A549 (cell line): ENCODE results near the gene ABCC4. TPM values are rescaled to one million over a fixed set of nuclear protein-coding genes. Genes with fewer than 3 reads are reported as not detected.

Source experiments
- ATAC-seq, 2 experiments: fragments of 200-7000 bp in 1 of 2; fragments of >200 bp in 1 of 2; cut with Nextera tagmentation in 1 of 2; cut with Tn5 transposase in 1 of 2; 3 replicates each; pipeline versions ENCODE4 v1.8.0 to v1.9.1; 2018 to 2020; ENCODE audit warnings: mild to moderate bottlenecking in 1 of 2, moderate library complexity in 1 of 2
- CTCF ChIA-PET: fragments of 300-600 bp; sonication (Branson Sonifier 250); formaldehyde crosslinking; extraction: SDS; loops from one replicate; lab custom pipeline; 2021; ENCODE audit warnings: antibody characterized with exemption, inconsistent platforms; lab: Yijun Ruan, JAX
- POLR2A ChIA-PET: fragments of 350-600 bp; formaldehyde crosslinking; extraction: SDS; loops from one replicate; lab custom pipeline; 2021; ENCODE audit warnings: antibody characterized with exemption, inconsistent platforms; lab: Yijun Ruan, JAX
- DNase-seq, 2 experiments: peaks; one replicate each; pipeline versions ENCODE4 v3.0.0 to v3.0.0-alpha.2; 2011 to 2016; ENCODE audit warnings: low read depth in 1 of 2, low spot score in 1 of 2
- FAIRE-seq: peaks from 2 replicates; lab custom pipeline; 2011; peaks lifted over from hg19 to GRCh38; lab: Jason Lieb, UNC
- H3K27ac ChIP-seq, 2 experiments: fragments of >200 bp; sonication (Bioruptor Twin); formaldehyde crosslinking; 3 replicates each; pipeline ENCODE4 v1.5.1; 2016 to 2017
- H3K4me1 ChIP-seq: fragments of >200 bp; sonication (Bioruptor Twin); formaldehyde crosslinking; 3 replicates; pipeline ENCODE4 v1.6.1; 2016
- H3K4me2 ChIP-seq: fragments of >200 bp; sonication (Bioruptor Twin); formaldehyde crosslinking; 3 replicates; pipeline ENCODE4 v1.6.1; 2016
- H3K4me3 ChIP-seq: fragments of >200 bp; sonication (Bioruptor Twin); formaldehyde crosslinking; 3 replicates; pipeline ENCODE4 v1.5.1; 2016
- H3K9me3 ChIP-seq: fragments of >200 bp; sonication (Bioruptor Twin); formaldehyde crosslinking; 3 replicates; pipeline ENCODE4 v1.6.1; 2016
- ATOH8 ChIP-seq: fragments of 250-450 bp; sonication (Bioruptor Pico); IDR thresholded peaks from 2 replicates; pipeline ENCODE4 v1.5.0; 2020; ENCODE audit warnings: low read depth, mild to moderate bottlenecking, moderate library complexity
- CBX2 ChIP-seq: fragments of 200-600 bp; sonication (generic); IDR thresholded peaks from 2 replicates; pipeline ENCODE4 v1.6.1; 2016; ENCODE audit warnings: low read depth, mild to moderate bottlenecking, borderline replicate concordance
- CBX8 ChIP-seq: fragments of 200-600 bp; sonication (generic); IDR thresholded peaks from 2 replicates; pipeline ENCODE4 v1.6.1; 2016
- CEBPB ChIP-seq, 2 experiments: fragments of >200 bp in 1 of 2; sonication (Bioruptor Twin) in 1 of 2; formaldehyde crosslinking in 1 of 2; IDR thresholded peaks; 2 replicates each; pipeline ENCODE4 v1.6.1; 2012 to 2016
- CHD2 ChIP-seq: fragments of 150-350 bp; IDR thresholded peaks from 2 replicates; pipeline ENCODE4 v1.6.1; 2014; ENCODE audit warnings: low read length; ENCODE audit not compliant: partially characterized antibody
- CHD4 ChIP-seq: fragments of 200-600 bp; sonication (generic); IDR thresholded peaks from 2 replicates; pipeline ENCODE4 v1.6.1; 2016; ENCODE audit warnings: antibody characterized with exemption, mild to moderate bottlenecking, borderline replicate concordance
- E2F6 ChIP-seq: IDR thresholded peaks from 2 replicates; pipeline ENCODE4 v1.6.1; 2012; ENCODE audit warnings: low read depth, borderline replicate concordance
- EHF ChIP-seq: fragments of 250-450 bp; sonication (Bioruptor Pico); IDR thresholded peaks from 2 replicates; pipeline ENCODE4 v1.5.0; 2020; ENCODE audit warnings: mild to moderate bottlenecking
- FOSB ChIP-seq: fragments of 250-450 bp; sonication (Bioruptor Pico); IDR thresholded peaks from 2 replicates; pipeline ENCODE4 v1.5.0; 2020; ENCODE audit warnings: mild to moderate bottlenecking, moderate library complexity
- FOSL2 ChIP-seq, 2 experiments: fragments of 450-650 bp in 1 of 2; fragments of >200 bp in 1 of 2; sonication (Bioruptor Twin) in 1 of 2; formaldehyde crosslinking; IDR thresholded peaks; 2 replicates each; pipeline versions ENCODE4 v1.5.0 to v1.6.1; 2016 to 2020; ENCODE audit warnings: mild to moderate bottlenecking in 1 of 2, moderate library complexity in 1 of 2
- HES2 ChIP-seq: fragments of >200 bp; sonication (Bioruptor Twin); formaldehyde crosslinking; IDR thresholded peaks from 2 replicates; pipeline ENCODE4 v1.6.1; 2016
- HEYL ChIP-seq: fragments of 250-450 bp; sonication (Bioruptor Pico); IDR thresholded peaks from 2 replicates; pipeline ENCODE4 v1.8.0; 2021; ENCODE audit warnings: mild to moderate bottlenecking, moderate library complexity
- HMGXB4 ChIP-seq: fragments of 250-450 bp; sonication (Bioruptor Pico); IDR thresholded peaks from 2 replicates; pipeline ENCODE4 v1.5.0; 2021; ENCODE audit warnings: mild to moderate bottlenecking, moderate library complexity, borderline replicate concordance
- HOXA7 ChIP-seq: fragments of 250-450 bp; sonication (Bioruptor Pico); IDR thresholded peaks from 2 replicates; pipeline ENCODE4 v1.5.0; 2020; ENCODE audit warnings: mild to moderate bottlenecking, moderate library complexity
- KDM5A ChIP-seq: fragments of 200-600 bp; sonication (generic); IDR thresholded peaks from 2 replicates; pipeline ENCODE4 v1.6.1; 2016; ENCODE audit warnings: antibody characterized with exemption, mild to moderate bottlenecking
- MAFK ChIP-seq: fragments of 450-650 bp; IDR thresholded peaks from 2 replicates; pipeline ENCODE4 v1.6.1; 2014; ENCODE audit not compliant: partially characterized antibody
- NR3C1 ChIP-seq: fragments of >200 bp; sonication (Bioruptor Twin); formaldehyde crosslinking; IDR thresholded peaks from 3 replicates; pipeline ENCODE4 v1.6.1; 2017
- PBX3 ChIP-seq: IDR thresholded peaks from 2 replicates; pipeline ENCODE4 v1.6.1; 2012
- RAD21 ChIP-seq, 2 experiments: fragments of >200 bp in 1 of 2; sonication (Bioruptor Twin) in 1 of 2; formaldehyde crosslinking in 1 of 2; IDR thresholded peaks in 1 of 2; conservative IDR thresholded peaks in 1 of 2; 2 replicates in 1 of 2; 3 replicates in 1 of 2; pipeline ENCODE4 v1.6.1; 2012 to 2018; ENCODE audit warnings: inconsistent platforms in 1 of 2
- RCOR1 ChIP-seq: fragments of 150-350 bp; IDR thresholded peaks from 2 replicates; pipeline ENCODE4 v1.6.1; 2014; ENCODE audit warnings: antibody characterized with exemption, low read length, low read depth
- RFX5 ChIP-seq: fragments of 450-650 bp; IDR thresholded peaks from 2 replicates; pipeline ENCODE4 v1.7.1; 2014; ENCODE audit warnings: antibody characterized with exemption, mild to moderate bottlenecking, moderate library complexity
- SMC3 ChIP-seq: fragments of >200 bp; sonication (Bioruptor Twin); formaldehyde crosslinking; IDR thresholded peaks from 3 replicates; pipeline ENCODE4 v1.6.1; 2018; ENCODE audit warnings: inconsistent platforms
- TFCP2L1 ChIP-seq: fragments of 250-450 bp; sonication (Bioruptor Pico); IDR thresholded peaks from 2 replicates; pipeline ENCODE4 v1.5.0; 2021; ENCODE audit warnings: mild to moderate bottlenecking
- USF2 ChIP-seq: fragments of 450-650 bp; IDR thresholded peaks from 2 replicates; pipeline ENCODE4 v1.6.1; 2014; ENCODE audit warnings: antibody characterized with exemption
- ZC3H11A ChIP-seq: fragments of 450-650 bp; IDR thresholded peaks from 2 replicates; pipeline ENCODE4 v1.6.1; 2014; ENCODE audit warnings: antibody characterized with exemption, mild to moderate bottlenecking
- ZSCAN20 ChIP-seq: fragments of 250-450 bp; sonication (Bioruptor Pico); IDR thresholded peaks from 2 replicates; pipeline ENCODE4 v1.8.0; 2022; ENCODE audit warnings: mild to moderate bottlenecking, moderate library complexity
- WGBS: methylation state at CpG from one replicate; pipeline ENCODE4 v1.1.6; 2017; ENCODE audit errors: missing lambda C conversion rate; 5-methylcytosine and 5-hydroxymethylcytosine counted together
- polyA plus RNA-seq, 4 experiments: library from polyadenylated mRNA; depleted of rRNA in 3 of 4; stranded (reverse); fragments of >200 nt; fragmentation: RNase III in 1 of 4; extraction: RNeasy Plus Mini Kit Qiagen cat#74134 plus additional on column Dnase treatment in 1 of 4; gene quantifications; 2 replicates in 3 of 4; 3 replicates in 1 of 4; pipeline ENCODE4 v1.2.3, GENCODE V29; 2011 to 2017

The ABCC4 gene
- polyA plus RNA-seq, 2 of the 4 experiments (the other 2 are of a cell fraction): 23.5 to 56.2 TPM

GRCh38 chr13:95289020-95289444 is 12.2 kb downstream of the ABCC4 start:
- CTCF ChIA-PET: interaction anchor here (1.6 to 4.5 kb wide), 3 partner anchors 8 to 99 kb away, joined by 4 to 24 read pairs (median 5); no protein-coding TSS in a partner anchor
- POLR2A ChIA-PET: no interaction called here
- Histone ChIP-seq H3K4me3 (no peak overlapping the region), H3K27ac (no peak overlapping the region), H3K9me3 (no peaks in the 10 kb centered on the region), H3K4me2 (no peak overlapping the region), H3K4me1 (peaks cover under 1% of the 10 kb centered on the region; the same call in 1 of the 3 replicates)
- DNase-seq (no peak), ATAC-seq (no peak), FAIRE-seq (no peak)
- no peak for TF ChIP-seq RAD21 (conservative IDR thresholded peaks at IDR 0.05 in 1 of 2, IDR thresholded peaks at IDR 0.05 in 1 of 2)
- TF ChIP-seq ATOH8: no peak
- TF ChIP-seq CHD4: no peak
- no peak for TF ChIP-seq CHD2
- TF ChIP-seq HES2: no peak
- no peak for TF ChIP-seq HEYL (CRISPR knock-in tag)
- no peak for TF ChIP-seq NR3C1
- 77% methylated on average over 4 of the region's 4 CpGs for WGBS

- peaks cover 26% of the 10 kb centered on the region for H3K4me1 ChIP-seq
- FAIRE-seq: no peak
- TF ChIP-seq KDM5A: no peak
- no peak for TF ChIP-seq RCOR1
- TF ChIP-seq HOXA7 (CRISPR knock-in tag): no peak
- no peak for TF ChIP-seq ZC3H11A
- TF ChIP-seq CBX2: no peak
- TF ChIP-seq CHD2: no peak
- TF ChIP-seq HMGXB4: no peak
- no peak for TF ChIP-seq SMC3
- TF ChIP-seq CBX8: no peak
- no peak for TF ChIP-seq MAFK
- TF ChIP-seq USF2: no peak
- no peak for TF ChIP-seq ZSCAN20 (CRISPR knock-in tag)
- TF ChIP-seq E2F6: no peak
- TF ChIP-seq EHF (CRISPR knock-in tag): no peak
- TF ChIP-seq PBX3: no peak
- no peak for TF ChIP-seq FOSL2 (IDR thresholded peaks at IDR 0.05)
- no peak for TF ChIP-seq FOSL2 (CRISPR knock-in tag; IDR thresholded peaks at IDR 0.05)
- TF ChIP-seq TFCP2L1 (CRISPR knock-in tag): no peak
- TF ChIP-seq RFX5: no peak
- TF ChIP-seq FOSB (CRISPR knock-in tag): no peak
- TF ChIP-seq CEBPB (IDR thresholded peaks at IDR 0.05): no peak
- DNase-seq: no peak
- WGBS: 94% methylated on average over 4 of the region's 4 CpGs
- POLR2A ChIA-PET: no interaction called here
- no peak for ATAC-seq
- no peaks in the 10 kb centered on the region for H3K9me3 ChIP-seq
- 0 out of 6 replicates have a peak overlapping the region, but pooled peaks of 1 of the 2 experiments have one; percentile 18 for H3K27ac ChIP-seq
- no peak overlapping the region for H3K4me3 ChIP-seq
- CTCF ChIA-PET: interaction anchor here (1.3 kb wide), 1 partner anchor 8 kb away, joined by 3 read pairs; no protein-coding TSS in a partner anchor
- H3K4me2 ChIP-seq: no peak overlapping the region
Observed at GRCh38 chr13:95284436-95284835, 16.8 kb downstream of the ABCC4 start.
